Hepatocyte (in vitro differentiated cells): Measurements from ENCODE around the gene CRYBG2.

ENCODE experiments used
- EZH2 ChIP-seq: fragments of 200-600 bp; sonication (generic); IDR thresholded peaks from 2 replicates; pipeline ENCODE4 v1.6.1; 2016; ENCODE audit warnings: antibody characterized with exemption, mild to moderate bottlenecking, borderline replicate concordance
- TF ChIP-seq, protein P1 (sequence below): fragments of 200-600 bp; sonication (generic); IDR thresholded peaks from 2 replicates; pipeline ENCODE4 v1.5.1; 2016; ENCODE audit warnings: antibody characterized with exemption, mild to moderate bottlenecking; ENCODE audit not compliant: poor library complexity

DNA sequence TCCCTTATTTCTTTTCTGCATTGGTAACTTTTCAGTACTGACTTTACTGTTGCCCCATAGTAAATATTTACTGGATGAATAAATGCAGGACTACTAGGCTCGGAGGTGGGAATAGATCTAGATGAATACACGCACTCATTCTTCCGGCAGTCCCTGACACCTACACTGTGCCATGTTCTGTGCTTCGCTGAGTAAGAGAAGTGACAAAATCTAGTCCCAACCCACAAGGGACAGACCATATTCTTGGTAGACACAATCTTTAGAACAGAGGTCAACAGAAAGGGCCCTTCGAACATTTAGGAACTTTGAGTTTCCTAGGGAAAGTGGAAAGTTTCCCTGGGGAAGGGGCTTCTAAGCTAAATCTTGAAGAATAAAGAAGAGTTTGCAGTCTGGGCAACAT is 39.4 kb downstream of the CRYBG2 start:
- TF ChIP-seq, protein P1, sequence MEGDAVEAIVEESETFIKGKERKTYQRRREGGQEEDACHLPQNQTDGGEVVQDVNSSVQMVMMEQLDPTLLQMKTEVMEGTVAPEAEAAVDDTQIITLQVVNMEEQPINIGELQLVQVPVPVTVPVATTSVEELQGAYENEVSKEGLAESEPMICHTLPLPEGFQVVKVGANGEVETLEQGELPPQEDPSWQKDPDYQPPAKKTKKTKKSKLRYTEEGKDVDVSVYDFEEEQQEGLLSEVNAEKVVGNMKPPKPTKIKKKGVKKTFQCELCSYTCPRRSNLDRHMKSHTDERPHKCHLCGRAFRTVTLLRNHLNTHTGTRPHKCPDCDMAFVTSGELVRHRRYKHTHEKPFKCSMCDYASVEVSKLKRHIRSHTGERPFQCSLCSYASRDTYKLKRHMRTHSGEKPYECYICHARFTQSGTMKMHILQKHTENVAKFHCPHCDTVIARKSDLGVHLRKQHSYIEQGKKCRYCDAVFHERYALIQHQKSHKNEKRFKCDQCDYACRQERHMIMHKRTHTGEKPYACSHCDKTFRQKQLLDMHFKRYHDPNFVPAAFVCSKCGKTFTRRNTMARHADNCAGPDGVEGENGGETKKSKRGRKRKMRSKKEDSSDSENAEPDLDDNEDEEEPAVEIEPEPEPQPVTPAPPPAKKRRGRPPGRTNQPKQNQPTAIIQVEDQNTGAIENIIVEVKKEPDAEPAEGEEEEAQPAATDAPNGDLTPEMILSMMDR: no peak
- TF ChIP-seq EZH2: no peak
